NCI-H460 (cell line): ENCODE measurements around the gene IRF8. TPM values are rescaled to one million over a fixed set of nuclear protein-coding genes. Genes with fewer than 3 reads are reported as not detected.

Source experiments
- DNase-seq: peaks from one replicate; pipeline ENCODE4 v3.0.0-alpha.2; 2016; ENCODE audit warnings: low read depth; ENCODE audit errors: extremely low read depth
- total RNA-seq: library from RNA; depleted of rRNA; stranded (reverse); fragments of >200 nt; shearing (Covaris generic); gene quantifications from 2 replicates; pipeline ENCODE4 v1.2.3, GENCODE V29; 2014

Gene IRF8
- total RNA-seq, 1 experiment from 2014 or later = not detected

DNA sequence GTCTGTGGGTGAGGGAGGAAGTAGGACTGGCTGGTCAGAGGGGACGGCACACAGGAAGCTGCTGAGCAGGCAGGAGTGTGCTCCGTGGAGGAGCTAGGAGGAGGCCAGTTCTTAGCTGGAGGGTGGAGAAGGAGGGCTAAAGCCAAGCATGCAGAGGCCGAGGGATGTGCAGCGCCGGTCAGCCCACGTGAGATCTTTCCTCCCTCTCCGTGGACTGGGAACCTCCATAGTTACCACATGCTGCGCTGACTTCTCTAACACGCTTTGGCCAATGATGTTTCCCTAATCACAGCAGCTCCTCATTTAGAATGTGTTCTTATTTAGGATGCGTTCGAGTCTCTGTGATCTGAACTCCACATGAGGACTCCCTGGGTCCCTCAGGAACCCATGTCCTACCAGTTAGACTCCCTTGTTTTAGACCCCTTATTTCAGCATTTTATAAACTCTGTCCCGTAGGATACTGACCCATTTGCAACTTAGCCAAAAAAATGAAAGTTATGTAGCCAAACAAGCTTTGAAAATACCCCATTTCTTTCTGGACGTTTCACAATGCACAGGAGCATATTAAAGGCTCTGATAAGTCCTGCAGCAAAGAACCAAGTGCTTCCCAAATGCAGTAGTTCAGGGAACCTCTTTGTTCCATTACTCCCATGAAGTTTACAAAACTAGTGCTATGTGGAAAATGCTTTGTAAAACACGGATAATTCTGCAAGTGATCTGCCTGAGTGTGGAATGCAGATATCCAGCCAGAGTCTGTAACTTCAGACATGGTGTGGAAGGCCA is 51.4 kb downstream of the IRF8 start:
- DNase-seq = no peak

- DNase-seq = no peak
Measured at GRCh38 chr16:85952197-85952596, 53.2 kb downstream of the IRF8 start.

DNA sequence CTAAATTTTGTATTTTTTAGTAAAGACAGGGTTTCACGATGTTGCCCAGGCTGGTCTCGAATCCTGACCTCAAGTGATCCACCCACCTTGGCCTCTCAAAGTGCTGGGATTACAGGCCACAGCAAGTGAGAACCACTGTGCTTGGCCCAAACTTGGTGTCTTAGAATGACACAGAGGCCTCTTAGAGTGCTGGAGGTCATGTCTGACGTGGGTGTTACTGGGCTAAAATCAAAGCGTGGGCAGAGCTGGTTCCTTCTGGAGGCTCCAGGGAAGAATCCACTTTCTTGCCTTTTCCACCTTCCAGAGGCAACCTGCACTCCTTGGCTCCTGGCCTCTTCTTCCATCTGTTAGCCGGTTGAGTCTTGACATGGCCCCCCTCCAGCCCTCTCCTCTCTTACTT is 53.8 kb downstream of the IRF8 start:
- no peak for DNase-seq

DNA sequence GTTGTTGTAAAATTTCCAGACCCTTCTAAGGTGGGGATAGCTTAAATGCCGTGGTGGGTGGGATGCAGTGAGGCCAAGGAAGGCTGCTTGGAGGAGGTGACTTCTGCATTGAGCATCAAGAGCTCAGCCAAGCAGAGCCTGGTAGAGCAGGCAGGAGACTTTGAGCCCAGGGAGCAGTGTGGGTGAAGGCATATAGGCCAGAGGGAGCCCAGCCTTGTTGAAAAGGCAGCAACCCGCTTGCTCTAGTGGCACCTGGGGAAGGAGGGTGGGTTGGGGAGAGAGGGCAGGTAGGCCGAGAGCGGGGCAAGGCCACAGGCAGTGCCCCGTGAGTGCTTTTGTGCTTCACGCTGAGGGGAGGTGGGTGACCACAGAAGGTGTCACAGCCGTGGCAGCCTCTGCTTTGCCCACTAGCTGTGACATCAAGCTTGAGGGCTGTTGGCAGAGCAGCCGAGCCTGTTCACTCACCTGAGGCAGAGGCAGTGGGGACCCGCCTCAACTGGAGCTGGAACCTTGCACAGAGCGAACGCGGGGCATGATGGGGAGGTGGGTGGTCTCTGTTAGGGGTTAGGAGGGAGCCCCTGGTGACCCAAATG is 56.1 kb downstream of the IRF8 start:
- no peak for DNase-seq

DNA sequence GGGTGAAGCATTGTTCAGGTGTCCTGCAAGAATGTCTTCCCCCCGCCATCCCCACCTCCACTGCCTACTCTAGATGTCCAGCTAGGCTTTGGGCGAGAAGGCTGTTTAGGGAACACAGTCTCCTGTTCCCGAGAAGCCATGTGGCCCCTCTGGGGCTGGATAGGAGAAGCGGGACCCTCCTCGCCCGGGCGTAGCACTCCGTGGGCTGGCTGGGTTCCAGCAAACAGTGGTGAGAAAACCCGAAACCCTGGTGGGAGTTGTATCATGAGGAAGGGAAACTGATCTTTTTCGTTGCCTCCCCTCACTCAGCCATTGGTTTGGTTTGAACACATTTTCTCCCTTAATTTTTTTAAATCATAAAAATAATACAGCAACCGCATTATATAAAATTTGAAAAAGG is 56.6 kb downstream of the IRF8 start:
- DNase-seq = no peak

GRCh38 chr16:85956426-85956825 is 57.5 kb downstream of the IRF8 start:
- no peak for DNase-seq

DNA sequence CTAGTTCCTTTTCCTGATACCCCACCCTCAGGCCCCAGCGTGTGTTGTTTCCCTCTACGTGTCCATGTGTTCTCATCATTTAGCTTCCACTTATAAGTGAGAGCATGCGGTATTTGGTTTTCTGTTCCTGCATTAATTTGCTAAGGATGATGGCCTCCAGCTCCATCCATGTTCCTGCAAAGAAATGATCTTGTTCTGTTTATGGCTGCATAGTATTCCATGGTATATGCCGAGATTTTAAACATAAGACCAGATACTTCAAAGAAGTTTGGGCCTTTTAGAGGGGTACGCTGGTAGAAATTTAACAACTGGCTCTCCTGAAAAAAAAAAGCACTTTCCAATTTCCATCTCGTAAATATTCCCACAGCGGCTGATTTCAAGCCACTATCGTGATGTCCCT is 59.8 kb downstream of the IRF8 start:
- no peak for DNase-seq

GRCh38 chr16:85959686-85960085 is 60.7 kb downstream of the IRF8 start:
- no peak for DNase-seq

DNA sequence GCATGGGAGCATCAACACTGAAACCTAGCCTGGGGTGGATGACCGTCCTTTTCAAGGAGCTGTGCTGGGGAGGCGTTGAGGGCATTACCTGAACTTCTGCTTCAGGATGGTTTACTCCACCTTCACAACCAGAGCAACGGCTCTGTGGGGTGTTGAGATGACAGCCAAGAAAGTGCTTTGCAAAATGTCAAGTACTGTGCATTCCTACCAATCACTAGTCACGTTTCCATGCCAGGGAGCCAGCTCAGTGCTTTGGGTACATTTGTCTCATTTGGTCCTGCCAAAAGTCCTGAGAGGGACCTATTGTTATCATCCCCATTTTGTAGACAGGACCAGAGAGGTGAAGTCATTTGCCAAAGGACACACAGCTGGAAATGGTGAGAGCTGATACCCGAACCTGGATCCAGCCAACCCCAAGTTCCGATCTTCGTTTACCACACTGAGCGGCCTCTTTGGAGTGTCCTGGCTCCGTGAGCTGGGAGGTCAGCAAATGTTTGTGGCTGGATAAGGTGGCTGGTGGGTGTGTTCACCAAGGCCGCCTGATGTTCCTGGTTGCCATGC is 61.6 kb downstream of the IRF8 start:
- DNase-seq = no peak

DNA sequence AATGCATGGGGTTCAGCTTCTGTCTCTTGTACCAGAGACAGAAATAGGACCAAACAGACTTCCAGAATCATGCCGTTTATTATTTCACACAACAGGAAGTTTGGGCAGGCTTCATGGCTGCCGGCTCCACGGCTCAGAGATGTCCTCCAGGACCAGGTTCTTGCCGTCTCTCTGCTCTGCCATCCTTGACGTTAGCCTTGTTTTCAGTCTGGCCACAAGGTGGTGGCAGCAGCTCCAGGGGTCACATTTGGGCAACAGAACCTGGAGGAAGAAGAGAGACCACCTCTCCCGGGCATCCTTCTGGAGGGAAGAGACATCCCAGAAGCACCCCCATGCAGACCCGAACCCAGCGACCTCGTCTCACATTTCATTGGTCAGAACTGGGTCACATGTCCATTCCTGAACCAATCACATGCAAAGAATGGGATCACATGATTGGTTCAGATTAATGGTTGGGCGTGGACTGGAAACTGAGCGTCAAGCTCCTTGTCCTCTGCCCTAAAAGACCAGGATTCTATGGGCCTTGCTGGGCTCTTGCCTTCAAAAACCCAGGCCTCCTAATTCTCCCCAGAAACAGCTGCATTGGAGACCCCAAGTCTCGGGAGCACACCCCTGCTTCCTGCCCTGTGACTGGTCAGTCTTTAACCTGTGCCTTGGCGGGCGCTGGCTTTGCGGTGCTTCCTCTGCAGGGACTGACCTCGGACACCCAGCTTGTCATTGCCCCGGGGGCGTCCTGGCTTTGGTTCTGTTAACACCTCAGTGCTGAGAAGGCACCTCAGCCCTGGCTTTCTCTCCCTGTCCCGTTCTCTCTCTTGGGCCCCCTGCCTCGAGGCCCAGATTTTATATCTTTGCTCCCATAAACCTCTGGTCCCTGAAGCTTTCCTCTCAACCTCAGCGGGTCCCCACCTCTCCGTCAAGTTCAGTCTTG is 63.3 kb downstream of the IRF8 start:
- no peak for DNase-seq

DNA sequence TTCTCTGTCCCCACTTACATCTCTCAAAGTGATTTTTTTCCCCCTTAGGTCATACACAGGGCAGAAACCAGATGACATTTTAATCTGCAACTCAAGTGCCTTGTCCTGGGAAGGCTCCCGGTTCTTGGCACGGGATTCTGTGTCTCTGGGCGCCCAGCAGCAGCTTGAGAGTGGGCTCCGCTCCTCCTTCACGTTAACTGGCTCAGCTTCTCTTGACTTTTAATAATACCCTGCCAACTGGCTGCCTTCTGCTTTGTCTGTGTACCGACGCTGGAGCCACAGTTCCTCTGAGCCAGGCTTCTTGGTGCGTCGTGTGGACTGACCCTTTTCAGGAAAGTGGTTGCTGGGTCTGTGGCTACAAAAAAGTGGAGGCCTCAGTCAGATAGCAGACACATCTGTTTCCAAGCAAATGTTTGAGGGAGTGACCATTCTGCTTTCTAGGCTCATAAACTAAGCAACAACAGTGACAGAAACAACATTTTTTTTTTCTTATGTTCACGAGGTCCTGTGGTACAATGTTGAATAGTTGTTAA is 64.9 kb downstream of the IRF8 start:
- DNase-seq = no peak

DNA sequence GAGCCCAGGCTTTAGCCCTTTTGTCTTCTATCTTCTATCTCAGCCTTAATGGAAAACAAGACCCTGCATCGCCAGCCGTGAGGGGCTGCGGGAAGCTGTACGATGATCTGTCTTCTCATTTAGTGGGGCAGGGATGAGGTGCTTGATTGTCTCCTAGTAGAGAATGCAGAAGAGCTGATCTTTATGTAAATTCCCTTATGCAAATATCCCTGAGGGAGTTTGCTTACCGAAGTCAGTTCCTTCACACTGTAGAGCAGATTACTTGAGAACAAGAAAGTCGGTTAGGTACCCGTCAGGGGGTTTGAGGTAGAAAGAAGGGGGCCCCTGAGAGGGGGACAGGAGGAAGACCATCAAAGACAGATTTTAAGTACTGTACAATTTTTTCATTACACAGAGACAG is 66.2 kb downstream of the IRF8 start:
- DNase-seq = no peak

DNA sequence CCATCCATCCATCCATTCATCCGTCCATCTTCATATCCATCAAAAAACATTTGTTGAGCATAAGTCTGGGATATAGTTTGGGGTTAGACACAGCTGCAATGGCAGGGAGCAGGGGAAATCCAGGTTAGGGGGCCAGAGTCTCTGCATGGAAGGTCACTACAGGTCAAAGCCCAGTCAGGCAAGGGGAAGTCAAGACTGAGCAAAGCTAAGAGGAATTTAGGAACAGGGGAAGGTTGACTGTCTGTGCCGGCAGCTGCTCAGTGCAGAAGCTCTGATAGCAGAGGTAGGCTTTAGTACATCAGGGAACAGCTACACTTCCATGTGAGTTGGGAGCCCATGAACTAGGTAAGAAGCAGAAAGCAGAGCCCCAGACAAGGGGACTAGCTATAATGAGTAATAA is 68.1 kb downstream of the IRF8 start:
- DNase-seq = no peak

DNA sequence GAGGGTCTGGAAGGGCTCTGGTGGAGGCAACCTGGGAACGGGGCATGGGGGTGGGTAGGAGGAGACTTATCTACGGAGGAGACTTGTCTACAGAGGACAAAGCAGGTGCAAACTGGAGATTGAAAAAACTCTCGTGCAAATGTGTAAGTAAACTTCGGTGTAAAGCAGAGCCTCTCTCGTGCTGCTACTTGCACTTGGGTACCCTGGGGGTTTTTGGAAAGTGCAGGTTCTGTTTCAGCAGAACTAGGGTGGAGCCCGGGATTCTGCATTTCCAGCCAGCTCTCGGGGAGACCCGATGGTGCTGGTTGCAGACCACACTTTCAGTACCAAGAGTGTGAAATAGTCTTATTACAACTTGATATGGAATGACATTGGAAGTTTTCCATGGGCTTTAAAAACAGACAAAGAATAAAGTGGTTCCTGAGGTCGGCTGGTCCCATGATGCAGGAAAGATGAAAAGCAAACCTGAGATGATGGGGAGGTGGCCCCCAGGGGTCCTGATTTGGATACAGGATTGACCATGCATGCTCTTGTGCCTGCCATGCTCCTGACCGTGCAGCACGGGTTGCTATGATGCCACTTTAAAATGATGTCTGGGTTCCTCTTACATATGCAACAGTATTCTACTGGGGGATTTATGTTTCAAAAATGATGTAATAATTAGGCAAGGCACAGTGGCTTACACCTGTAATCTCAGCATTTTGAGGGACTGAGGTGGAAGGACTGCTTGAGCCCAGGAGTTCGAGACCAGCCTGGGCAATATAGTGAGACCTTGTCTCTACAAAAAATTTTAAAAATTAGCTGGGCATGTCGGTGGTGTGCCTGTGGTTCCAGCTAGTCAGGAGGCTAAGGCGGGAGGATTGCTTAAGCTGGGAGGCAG is 69.3 kb downstream of the IRF8 start:
- no peak for DNase-seq

DNA sequence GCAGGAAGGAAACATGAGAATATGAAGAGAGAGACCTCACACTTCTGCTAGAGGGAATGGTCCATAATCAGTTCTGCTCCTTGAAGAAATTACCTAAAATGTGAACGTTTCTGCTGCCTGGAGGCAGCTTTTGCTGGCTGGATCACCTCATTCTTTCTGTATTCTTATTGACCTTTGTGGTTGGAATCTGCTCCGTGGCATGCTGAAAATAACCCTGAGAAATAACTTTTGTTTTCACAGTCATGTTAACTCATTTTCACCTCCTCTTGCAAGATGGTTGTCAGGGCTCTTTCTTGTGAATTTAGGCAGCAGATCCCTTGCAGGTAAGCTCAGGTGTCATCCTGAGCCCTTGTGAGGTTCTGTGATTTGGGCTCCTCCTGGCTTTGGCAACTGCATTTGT is 70.2 kb downstream of the IRF8 start:
- DNase-seq = no peak

- no peak for DNase-seq
Measured at GRCh38 chr16:85969591-85969990, 70.6 kb downstream of the IRF8 start.

DNA sequence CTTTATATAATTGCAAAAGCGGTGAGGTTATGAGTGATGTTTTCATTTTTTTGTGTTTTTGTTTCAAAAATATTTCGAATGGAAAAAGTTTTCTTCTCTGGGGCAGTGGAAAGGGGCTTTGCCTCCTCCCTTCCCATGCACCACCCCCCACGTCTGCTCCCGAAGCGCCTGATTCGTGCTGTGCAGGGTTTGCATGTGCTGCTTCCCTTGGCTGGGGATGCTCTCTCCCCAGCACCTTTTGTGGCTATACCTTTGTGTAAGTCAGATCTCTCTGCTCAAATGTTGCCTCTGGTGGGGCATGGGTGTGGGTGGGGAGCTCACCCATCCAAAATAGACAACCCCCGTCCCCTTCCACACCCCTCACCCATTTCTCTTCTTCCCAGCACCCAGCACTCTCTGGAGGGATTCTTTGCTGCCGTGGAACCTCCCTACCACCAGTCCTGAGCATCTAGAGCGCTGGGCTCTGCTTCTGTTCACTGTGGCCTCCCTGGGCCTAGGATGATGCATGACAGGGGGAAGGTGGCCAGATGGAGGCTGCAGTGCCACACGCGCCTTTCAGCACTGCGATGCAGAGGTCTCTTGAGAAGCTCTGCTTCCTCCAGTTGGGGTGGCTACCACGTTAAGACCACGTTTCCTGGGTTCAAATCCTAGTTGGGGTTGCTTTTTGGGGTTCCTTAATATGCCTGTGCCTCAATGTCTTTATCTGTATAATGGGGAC is 71.2 kb downstream of the IRF8 start:
- DNase-seq = no peak

- no peak for DNase-seq
Measured at GRCh38 chr16:85970738-85971137, 71.8 kb downstream of the IRF8 start.
